Vein endothelial cell (primary cell): ENCODE results near the gene ZFAND4. TPM values are rescaled to one million over a fixed set of nuclear protein-coding genes. Genes with fewer than 3 reads are reported as not detected.

Experiments
- total RNA-seq: library from RNA; depleted of rRNA; stranded (reverse); fragments of >200 nt; gene quantifications from 2 replicates; pipeline ENCODE4 v1.2.3, GENCODE V29; 2012

Gene ZFAND4
- total RNA-seq, result 3.9 and 5.9 TPM in 2 replicates

DNA sequence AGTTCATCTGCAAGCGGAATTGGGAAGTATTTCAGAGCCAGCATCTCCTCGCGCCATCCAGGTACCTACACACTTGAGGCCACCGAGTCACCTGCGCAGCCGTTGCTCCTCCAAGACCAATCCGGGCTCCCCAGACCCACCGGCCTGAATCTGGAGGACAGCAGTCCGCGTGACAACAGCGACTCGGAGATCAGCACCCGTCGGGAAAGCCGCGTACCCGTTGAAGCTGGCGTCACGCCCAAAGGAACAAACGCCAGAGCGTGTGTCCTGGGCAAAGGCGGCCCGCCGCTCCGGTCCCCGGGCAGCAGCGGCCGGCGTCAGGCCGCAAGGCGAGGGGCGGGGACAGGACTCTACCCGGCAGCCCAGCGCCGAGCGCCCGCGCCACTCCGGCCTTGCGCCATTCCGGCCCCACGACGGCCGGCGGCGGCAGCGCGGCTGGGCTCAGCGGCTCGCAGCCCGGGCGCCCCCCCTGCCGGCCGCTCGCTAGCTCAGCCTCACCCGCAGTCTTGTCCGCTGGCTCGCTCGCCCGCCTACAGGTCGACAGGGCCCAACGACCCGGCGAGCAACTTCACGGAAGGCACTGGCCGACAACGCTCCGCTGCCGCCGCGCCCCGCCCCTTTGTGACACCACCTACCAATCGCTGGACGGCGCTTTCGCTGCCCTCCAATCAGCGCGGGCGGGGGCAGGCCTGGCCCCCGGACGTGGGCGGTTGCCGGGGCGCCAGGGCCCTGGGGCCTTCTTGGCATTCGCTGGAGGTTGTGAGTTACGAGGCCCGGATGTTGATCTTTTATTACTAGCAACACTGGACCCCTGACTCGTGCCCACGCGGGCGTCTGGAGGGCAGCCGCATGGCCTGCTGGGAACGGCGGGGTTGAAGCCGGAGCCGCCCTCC, at the start of gene ZFAND4:
ZFAND4 (minus strand) TSS at position 592 of the 893 bp plus-strand sequence. CDS start 9,047 bp downstream, outside the sequence.

Other genes with a start within 250 kb of the ZFAND4 start
- gene WASHC2C, start 54.5 kb upstream of the ZFAND4 start, total RNA-seq, result 40.1 and 41.5 TPM in 2 replicates
- gene AGAP4, start 174.7 kb upstream of the ZFAND4 start, total RNA-seq, result 4.2 and 9.2 TPM in 2 replicates